ENCODE data around the gene STARD10.
A peak's percentile ranks its signal among the peaks of the same experiment; 100 is the strongest.
"Not testable (repeated sequence)": the region's sequence is repeated elsewhere in the genome, so short reads cannot be mapped to it uniquely, and the experiment has no call there.

The STARD10 gene

GRCh38 chr11:72807792-72808191 lies 13.9 kb upstream of the STARD10 start:
- no peak for DNase-seq

DNA sequence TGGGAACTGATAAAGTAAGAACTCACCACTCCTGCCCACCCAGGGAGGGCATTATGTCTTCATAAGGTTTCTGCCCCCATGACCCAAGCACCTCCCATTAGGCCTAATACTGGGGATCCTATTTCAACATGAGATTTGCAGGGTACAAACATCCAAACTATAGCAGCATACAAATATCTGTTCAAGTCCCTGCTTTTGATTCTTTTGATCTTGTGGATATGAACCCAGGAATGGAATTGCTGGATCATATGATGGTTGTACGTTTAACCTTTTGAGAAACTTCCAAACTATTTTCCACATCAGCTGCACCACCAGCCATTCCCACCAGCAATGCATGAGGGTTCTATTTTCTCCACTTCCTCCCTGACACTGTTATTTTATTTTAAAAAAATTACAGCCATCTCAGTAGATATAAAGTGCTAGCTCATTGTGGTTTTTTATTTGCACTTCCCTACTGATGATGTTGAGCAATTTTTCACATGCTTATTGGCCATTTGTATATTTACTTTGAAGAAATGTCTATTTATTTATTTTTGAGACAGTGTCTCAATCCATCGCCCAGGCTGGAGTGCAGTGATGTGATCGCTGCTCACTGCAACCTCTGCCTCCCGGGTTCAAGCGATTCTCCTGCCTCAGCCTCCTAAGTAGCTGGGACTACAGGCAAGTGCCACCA lies 13.3 kb upstream of the STARD10 start:
- no peak for DNase-seq

GRCh38 chr11:72806378-72806777 lies 12.5 kb upstream of the STARD10 start:
- DNase-seq, result not testable (repeated sequence)

GRCh38 chr11:72805216-72805615 lies 11.4 kb upstream of the STARD10 start:
- peak in 1 of 2 donors; percentile 35 for DNase-seq

DNA sequence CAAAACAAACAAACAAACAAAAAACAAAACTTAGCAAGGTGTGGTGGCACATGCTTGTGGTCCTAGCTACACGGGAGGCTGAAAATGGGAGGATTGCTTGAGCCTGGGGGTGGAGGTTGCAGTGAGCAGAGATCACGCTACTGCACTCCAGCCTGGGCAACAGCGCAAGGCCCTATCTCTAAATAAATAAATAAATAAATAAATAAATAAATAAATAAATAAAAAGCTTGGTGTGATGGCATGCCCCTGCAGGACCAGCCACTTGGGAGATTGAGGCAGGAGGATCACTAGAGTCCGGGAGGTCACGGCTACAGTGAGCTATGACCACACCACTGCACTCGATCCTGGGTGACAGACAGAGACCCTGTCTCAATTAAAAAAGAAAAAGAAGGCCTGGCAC lies 9.0 kb upstream of the STARD10 start:
- no peak for DNase-seq

DNA sequence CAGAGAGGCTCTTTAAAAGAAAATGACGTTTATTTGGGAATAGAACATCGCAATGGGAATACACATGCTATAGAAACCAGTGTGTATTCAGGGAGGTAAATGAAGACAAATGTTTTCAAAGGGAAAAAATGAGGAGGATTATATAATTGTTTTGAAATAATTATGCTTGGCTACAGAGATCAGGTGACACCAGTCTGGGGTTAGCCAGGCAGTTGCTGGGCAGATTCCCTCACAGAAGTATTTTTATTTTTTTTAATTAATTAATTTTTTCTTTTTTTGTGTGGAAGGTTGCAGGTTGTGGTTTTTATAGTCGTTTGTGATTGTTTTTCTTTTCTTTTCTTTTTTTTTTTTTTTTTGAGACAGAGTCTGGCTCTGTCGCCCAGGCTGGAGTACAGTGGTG lies 5.6 kb upstream of the STARD10 start:
- DNase-seq, result no peak

DNA sequence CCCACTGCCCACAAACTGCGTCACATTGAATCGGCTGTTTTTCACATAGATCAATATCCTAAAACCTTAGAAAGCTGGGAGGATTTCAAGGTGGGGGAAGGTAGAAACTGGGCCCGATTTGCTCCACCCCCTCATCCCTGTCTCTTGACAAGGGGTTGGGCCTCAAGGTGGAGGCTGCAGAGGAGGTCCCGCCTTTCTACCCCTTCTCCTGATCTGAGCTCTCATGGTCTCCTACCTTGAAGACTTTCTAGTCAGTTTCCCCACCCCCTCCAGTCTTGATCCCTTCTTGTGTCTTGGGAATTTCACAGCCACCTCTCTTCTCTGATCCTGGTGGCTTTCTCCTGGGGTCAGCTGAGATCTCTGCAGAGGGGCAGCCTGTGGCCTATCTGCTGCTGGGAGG lies 4.5 kb upstream of the STARD10 start:
- DNase-seq, result no peak

DNA sequence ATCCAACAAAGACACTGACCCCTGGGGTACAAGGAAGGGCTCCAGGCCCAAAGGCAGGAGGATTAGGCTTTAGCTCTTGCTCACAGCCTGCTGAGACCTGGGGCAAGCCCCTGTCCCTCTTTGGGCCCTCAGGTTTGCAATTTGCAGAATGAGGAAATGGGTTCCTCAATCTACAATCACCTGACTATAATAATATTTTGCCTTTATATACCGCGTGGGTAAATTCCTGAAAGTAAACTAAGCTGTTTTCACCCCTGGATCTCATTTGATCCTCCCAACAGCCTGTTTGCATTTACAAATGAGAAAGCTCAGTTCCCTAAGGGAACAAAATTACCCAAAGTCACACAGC lies 797 bp downstream of the STARD10 start:
- no peak for DNase-seq

DNA sequence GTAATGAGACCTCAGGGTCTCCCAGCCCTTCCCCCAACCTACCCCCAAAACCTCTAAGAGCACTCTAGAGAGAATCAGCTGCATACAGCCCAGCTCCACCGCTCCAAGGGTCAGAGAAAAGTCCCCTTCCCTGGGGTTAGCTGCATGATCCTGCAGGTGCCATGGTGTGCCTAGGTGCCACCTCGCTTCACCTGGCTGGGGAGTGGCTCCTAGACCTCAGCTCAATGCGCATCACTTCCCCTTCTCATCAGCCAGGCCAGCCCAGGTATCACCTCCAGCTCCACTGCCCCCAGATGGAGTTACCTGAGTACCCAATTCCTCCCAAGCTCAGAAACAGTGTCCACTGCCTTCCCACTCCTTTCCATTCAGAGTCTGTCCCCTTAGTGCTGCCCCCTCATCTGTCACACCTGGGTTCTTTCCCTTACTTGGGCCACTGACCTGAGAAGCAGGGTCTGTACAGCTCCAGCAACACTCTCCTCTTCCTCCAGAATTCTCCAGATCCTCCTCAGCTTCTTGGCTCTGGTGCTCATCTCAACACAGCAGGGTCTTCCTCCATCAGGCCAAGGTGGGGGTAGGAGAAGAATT lies 1.3 kb downstream of the STARD10 start:
- DNase-seq, result no peak

DNA sequence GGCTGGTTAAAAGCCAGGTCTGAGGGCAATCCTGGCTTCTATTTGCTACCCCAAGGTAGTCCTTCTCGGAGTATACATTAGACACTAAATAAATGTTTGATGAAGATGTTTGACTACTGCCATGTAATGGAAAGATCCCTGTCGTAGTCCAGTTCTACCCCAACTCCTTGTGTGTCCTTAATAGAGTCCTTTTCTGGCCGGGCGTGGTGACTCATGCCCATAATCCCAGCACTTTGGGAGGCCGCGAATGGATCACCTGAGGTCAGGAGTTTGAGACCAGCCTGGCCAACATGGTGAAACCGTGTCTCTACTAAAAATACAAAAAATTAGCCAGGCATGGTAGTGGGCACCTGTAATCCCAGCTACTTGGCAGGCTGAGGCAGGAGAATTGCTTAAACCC lies 2.6 kb downstream of the STARD10 start:
- DNase-seq, result not testable (repeated sequence)

- no peak for DNase-seq
Measured at GRCh38 chr11:72789493-72790131, 4.2 kb downstream of the STARD10 start.

- DNase-seq, result no peak
Measured at GRCh38 chr11:72788241-72788640, 5.6 kb downstream of the STARD10 start.

- no peak for DNase-seq
Measured at GRCh38 chr11:72787216-72788104, 6.4 kb downstream of the STARD10 start.

DNA sequence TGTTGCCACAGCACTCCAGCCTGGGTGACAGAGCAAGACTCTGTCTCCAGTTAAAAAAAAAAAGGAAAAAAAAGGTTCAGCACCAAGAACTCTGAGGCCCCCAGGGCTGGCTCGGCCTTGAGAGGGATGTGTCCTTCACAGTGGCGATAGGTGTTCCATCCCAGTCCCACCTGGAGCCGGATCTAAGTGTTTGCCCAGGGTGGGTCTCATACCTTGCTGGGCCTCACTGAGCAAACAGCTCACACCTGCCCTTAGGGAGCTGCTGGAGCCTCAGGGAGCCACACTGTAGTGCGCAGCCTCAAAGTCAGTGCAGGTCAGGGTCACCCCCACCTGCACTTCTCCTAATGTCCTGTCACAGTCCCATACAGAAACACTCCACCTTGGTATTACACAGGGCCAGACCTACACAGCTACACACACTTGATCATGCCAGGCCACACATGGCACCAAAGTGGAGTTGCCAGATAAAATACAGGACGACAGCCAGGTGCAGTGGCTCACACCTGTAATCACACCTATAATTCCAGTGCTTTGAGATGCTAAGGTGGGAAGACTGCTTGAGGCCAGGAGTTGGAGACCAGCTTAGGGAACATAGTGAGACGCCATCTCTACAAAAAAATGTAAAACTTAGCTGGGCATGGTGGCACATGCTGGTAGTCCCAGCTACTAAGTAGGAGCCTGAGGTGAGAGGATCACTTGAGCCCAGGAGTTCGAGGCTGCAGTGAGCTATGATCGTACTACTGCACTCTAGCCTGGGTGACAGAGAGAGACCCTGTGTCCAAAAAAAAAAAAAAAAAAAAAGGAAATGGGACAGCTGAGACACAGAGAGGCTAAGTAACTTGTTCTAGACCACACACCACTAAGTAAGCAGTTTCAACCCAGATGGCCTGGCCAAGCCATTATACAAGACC lies 7.3 kb downstream of the STARD10 start:
- no peak for DNase-seq

GRCh38 chr11:72784662-72785061 lies 9.2 kb downstream of the STARD10 start:
- no peak for DNase-seq

GRCh38 chr11:72783144-72783905 lies 10.5 kb downstream of the STARD10 start:
- no peak for DNase-seq

GRCh38 chr11:72782081-72782920 lies 11.5 kb downstream of the STARD10 start:
- no peak for DNase-seq

- peak; percentile 65 to 67 for DNase-seq
Measured at GRCh38 chr11:72781313-72782080, 12.3 kb downstream of the STARD10 start.

GRCh38 chr11:72781063-72781312 lies 12.9 kb downstream of the STARD10 start:
- no peak for DNase-seq
